Prostate gland (tissue), 2 donors: ENCODE data around the gene FXR2.

Experiments used
- CTCF ChIP-seq, 4 experiments: fragments of 200-600 bp in 2 of 4; fragments of 450-650 bp in 2 of 4; sonication (generic) in 2 of 4; IDR thresholded peaks; 1 replicate in 3 of 4; 2 replicates in 1 of 4; pipeline ENCODE4 v1.5.1; 2016 to 2019; ENCODE audit warnings: antibody characterized with exemption in 4 of 4, mild to moderate bottlenecking in 2 of 4, moderate library complexity in 2 of 4
- POLR2AphosphoS5 ChIP-seq: sonication (generic); formaldehyde crosslinking; IDR thresholded peaks from one replicate; pipeline ENCODE4 v1.6.1; 2017; ENCODE audit warnings: antibody characterized with exemption

GRCh38 chr17:7618608-7619007 lies 3.9 kb upstream of the FXR2 start:
- TF ChIP-seq CTCF (IDR thresholded peaks at IDR 0.05) = no peak
- TF ChIP-seq POLR2AphosphoS5 = no peak
